Activated CD8-positive, alpha-beta memory T cell treated with anti-CD3 and anti-CD28 coated beads, Interleukin-2, amount 50 U/mL, for 1 hour (primary cell): ENCODE results near the gene WDSUB1.

Experiments used
- DNase-seq: peaks from one replicate; pipeline ENCODE4 v3.0.0-alpha.2; 2020; ENCODE audit errors: extremely low read depth

Gene WDSUB1

GRCh38 chr2:159266554-159266953, 19.9 kb downstream of the WDSUB1 start:
- DNase-seq = no peak

GRCh38 chr2:159265171-159265576, 21.3 kb downstream of the WDSUB1 start:
- no peak for DNase-seq

- DNase-seq = no peak
Observed at GRCh38 chr2:159262904-159263303, 23.6 kb downstream of the WDSUB1 start.

GRCh38 chr2:159262226-159262625, 24.3 kb downstream of the WDSUB1 start:
- DNase-seq = no peak

GRCh38 chr2:159256159-159256558, 30.3 kb downstream of the WDSUB1 start:
- DNase-seq = no peak

- DNase-seq = no peak
Observed at GRCh38 chr2:159252905-159253304, 33.6 kb downstream of the WDSUB1 start.

GRCh38 chr2:159251296-159252173, 35.0 kb downstream of the WDSUB1 start:
- no peak for DNase-seq

- no peak for DNase-seq
Observed at GRCh38 chr2:159249990-159250715, 36.4 kb downstream of the WDSUB1 start.

- no peak for DNase-seq
Observed at GRCh38 chr2:159246325-159246988, 40.0 kb downstream of the WDSUB1 start.

- DNase-seq = no peak
Observed at GRCh38 chr2:159243529-159243928, 43.0 kb downstream of the WDSUB1 start.

GRCh38 chr2:159234868-159235267, 51.6 kb downstream of the WDSUB1 start:
- no peak for DNase-seq

GRCh38 chr2:159232456-159233170, 53.9 kb downstream of the WDSUB1 start:
- DNase-seq = no peak

GRCh38 chr2:159230145-159230877, 56.2 kb downstream of the WDSUB1 start:
- no peak for DNase-seq

- no peak for DNase-seq
Observed at GRCh38 chr2:159229476-159230144, 56.9 kb downstream of the WDSUB1 start.

- no peak for DNase-seq
Observed at GRCh38 chr2:159228081-159228581, 58.4 kb downstream of the WDSUB1 start.

GRCh38 chr2:159227467-159227866, 59.0 kb downstream of the WDSUB1 start:
- no peak for DNase-seq

GRCh38 chr2:159226608-159227385, 59.7 kb downstream of the WDSUB1 start:
- DNase-seq = no peak

- no peak for DNase-seq
Observed at GRCh38 chr2:159226059-159226461, 60.4 kb downstream of the WDSUB1 start.
